ENCODE data around the gene CD22. TPM values are rescaled to one million over a fixed set of nuclear protein-coding genes. Genes with fewer than 3 reads are reported as not detected.

Gene CD22
- total RNA-seq, 1 experiment from 2014 or later: not detected

GRCh38 chr19:35352177-35352447, 23.1 kb downstream of the CD22 start:
- WGBS (ENCODE audit: extremely low coverage, insufficient read length, low lambda C conversion rate): no CpG with 5 or more reads among the region's 18 CpGs
- H3K9me3 Mint-ChIP-seq: no peaks in the 10 kb centered on the region
- H3K14ac ChIP-seq (ENCODE audit: insufficient read depth, low read length): no peak overlapping the region
- H2BK12ac ChIP-seq (ENCODE audit: insufficient read length, low read depth, low read length): no peak overlapping the region
- H4K20me1 ChIP-seq (ENCODE audit: control insufficient read depth, insufficient read depth, insufficient read length): no peaks in the 10 kb centered on the region
- H2BK20ac ChIP-seq (ENCODE audit: low read depth, low read length, poor library complexity, severe bottlenecking): no peak overlapping the region
- H2BK15ac ChIP-seq (ENCODE audit: low read depth, low read length): no peak overlapping the region
- H3K4me1 Mint-ChIP-seq: peaks cover 9 to 13% of the 10 kb centered on the region in 2 experiments
- H2BK5ac ChIP-seq (ENCODE audit: insufficient read length, low read length): no peak overlapping the region
- no peak overlapping the region for H3T11ph ChIP-seq (ENCODE audit: low read length)
- H3K9me3 ChIP-seq (ENCODE audit: control insufficient read depth, low read depth, low read length): no peaks in the 10 kb centered on the region
- no peak for DNase-seq
- H2AK5ac ChIP-seq (ENCODE audit: insufficient read length, low read length): no peak overlapping the region
- no peak overlapping the region for H3K4me3 Mint-ChIP-seq
- H3K9ac ChIP-seq (ENCODE audit: extremely low read depth, insufficient read length, low read length): no peak overlapping the region
- H3K23me2 ChIP-seq (ENCODE audit: insufficient read length, low read depth, low read length, poor library complexity, severe bottlenecking): peaks cover 4% of the 10 kb centered on the region
- H4K8ac ChIP-seq (replicated peaks; ENCODE audit: insufficient read length, low read depth, low read length): no peak overlapping the region
- no peak for TF ChIP-seq CTCF (conservative IDR thresholded peaks at IDR 0.05)
- H3K23ac ChIP-seq (ENCODE audit: insufficient read length, low read depth, low read length): no peak overlapping the region
- H3K4me2 ChIP-seq (ENCODE audit: insufficient read depth, insufficient read length, low read length): no peak overlapping the region
- H3K4ac ChIP-seq (ENCODE audit: low read depth, low read length): no peak overlapping the region
- H3K27me3 ChIP-seq (ENCODE audit: insufficient read depth, low read length): no peaks in the 10 kb centered on the region
- H3K27ac ChIP-seq (ENCODE audit: insufficient read length, low read depth, low read length): no peak overlapping the region
- no peaks in the 10 kb centered on the region for H3K79me1 ChIP-seq (ENCODE audit: insufficient read depth, low read depth, low read length, poor library complexity, severe bottlenecking)
- H3K18ac ChIP-seq (ENCODE audit: insufficient read length, low read depth, low read length): no peak overlapping the region
- H3K27me3 Mint-ChIP-seq (ENCODE audit: low read depth): peaks cover 30% of the 10 kb centered on the region
- no peak overlapping the region for H3K56ac ChIP-seq (ENCODE audit: insufficient read length, low read depth, low read length)
- no peaks in the 10 kb centered on the region; a peak in 1 of 7 replicates for H3K36me3 Mint-ChIP-seq (ENCODE audit: insufficient read depth in 1 of 3, low read depth in 3 of 3)
- no peak overlapping the region for H2BK120ac ChIP-seq (ENCODE audit: low read depth, low read length, poor library complexity, severe bottlenecking)
- no peaks in the 10 kb centered on the region; the same call in 1 of the 2 replicates for H3K4me1 ChIP-seq (ENCODE audit: insufficient read depth, low read length)
- H3K27ac Mint-ChIP-seq: no peak overlapping the region
- H2AFZ ChIP-seq (ENCODE audit: low read length): no peak overlapping the region
- no peak overlapping the region for H4K5ac ChIP-seq (ENCODE audit: insufficient read length, low read depth, low read length)
- no peak overlapping the region for H4K91ac ChIP-seq (ENCODE audit: insufficient read length, low read depth, low read length)
- H3K79me2 ChIP-seq (ENCODE audit: insufficient read depth, low read length): no peaks in the 10 kb centered on the region

Data from H9 (cell line).